GM23338 (cell line): ENCODE measurements around the gene TRIO. TPM values are rescaled to one million over a fixed set of nuclear protein-coding genes. Genes with fewer than 3 reads are reported as not detected.

Experiments used
- ATAC-seq: fragments of 200-7000 bp; cut with Tn5 transposase; 3 replicates; pipeline ENCODE4 v1.9.1; 2020
- DNase-seq: peaks from one replicate; pipeline ENCODE4 v3.0.0-alpha.2; 2015; ENCODE audit warnings: low spot score
- H2AFZ ChIP-seq: fragments of 200-600 bp; sonication (generic); 2 replicates; pipeline ENCODE4 v1.8.0; 2016; ENCODE audit warnings: antibody characterized with exemption, mild to moderate bottlenecking, moderate library complexity
- H3F3A ChIP-seq: fragments of 200-600 bp; sonication (generic); replicated peaks from 2 replicates; pipeline ENCODE4 v1.8.0; 2017; ENCODE audit warnings: antibody characterized with exemption, mixed run types, low read depth
- H3K27ac ChIP-seq: fragments of 200-600 bp; sonication (generic); 2 replicates; pipeline ENCODE4 v1.6.1; 2016; ENCODE audit warnings: low read depth
- H3K27me3 ChIP-seq: fragments of 200-600 bp; sonication (generic); 2 replicates; pipeline ENCODE4 v1.8.0; 2016; ENCODE audit warnings: mild to moderate bottlenecking, mixed run types, moderate library complexity; ENCODE audit not compliant: insufficient read depth
- H3K36me3 ChIP-seq: fragments of 200-600 bp; sonication (generic); 2 replicates; pipeline ENCODE4 v1.8.0; 2016; ENCODE audit warnings: mild to moderate bottlenecking; ENCODE audit not compliant: insufficient read depth
- H3K4me1 ChIP-seq: fragments of 200-600 bp; sonication (generic); 2 replicates; pipeline ENCODE4 v1.8.0; 2016; ENCODE audit warnings: mild to moderate bottlenecking, moderate library complexity; ENCODE audit not compliant: insufficient read depth
- H3K4me2 ChIP-seq: fragments of 200-600 bp; sonication (generic); 2 replicates; pipeline ENCODE4 v1.7.1; 2017; ENCODE audit warnings: mixed run types
- H3K4me3 ChIP-seq: fragments of 200-600 bp; sonication (generic); 2 replicates; pipeline ENCODE4 v1.6.1; 2016; ENCODE audit warnings: mixed run types
- H3K79me2 ChIP-seq: fragments of 200-600 bp; sonication (generic); replicated peaks from 2 replicates; pipeline ENCODE4 v1.8.0; 2017; ENCODE audit warnings: mild to moderate bottlenecking; ENCODE audit not compliant: insufficient read depth
- H3K9me2 ChIP-seq: fragments of 200-600 bp; sonication (generic); 2 replicates; pipeline ENCODE4 v1.8.0; 2017; ENCODE audit not compliant: insufficient read depth
- H4K20me1 ChIP-seq: fragments of 200-600 bp; sonication (generic); replicated peaks from 2 replicates; pipeline ENCODE4 v1.8.0; 2017; ENCODE audit warnings: mild to moderate bottlenecking; ENCODE audit not compliant: insufficient read depth
- H3K27ac Mint-ChIP-seq: 2 replicates; pipeline ENCODE4 v1.8.0; 2020; ENCODE audit warnings: inconsistent platforms, mild to moderate bottlenecking, moderate library complexity, mixed read lengths
- H3K27me3 Mint-ChIP-seq: 3 replicates; pipeline ENCODE4 v1.8.0; 2022; ENCODE audit warnings: low read depth, mild to moderate bottlenecking, moderate library complexity, mixed read lengths, inconsistent platforms; ENCODE audit not compliant: insufficient read depth, poor library complexity
- H3K36me3 Mint-ChIP-seq: 3 replicates; pipeline ENCODE4 v1.8.0; 2021; ENCODE audit warnings: low read depth, mild to moderate bottlenecking, inconsistent platforms, moderate library complexity, mixed read lengths
- H3K4me1 Mint-ChIP-seq: 3 replicates; pipeline ENCODE4 v1.8.0; 2020; ENCODE audit warnings: mild to moderate bottlenecking, inconsistent platforms, mixed read lengths
- H3K4me3 Mint-ChIP-seq: 3 replicates; pipeline ENCODE4 v1.8.0; 2021; ENCODE audit warnings: moderate library complexity, mild to moderate bottlenecking, inconsistent platforms, mixed read lengths
- H3K9me3 Mint-ChIP-seq: 3 replicates; pipeline ENCODE4 v1.8.0; 2020; ENCODE audit warnings: moderate library complexity, mild to moderate bottlenecking, inconsistent platforms, mixed read lengths
- CREB1 ChIP-seq: fragments of 250-450 bp; sonication (Bioruptor Pico); IDR thresholded peaks from 2 replicates; pipeline ENCODE4 v1.5.0; 2020; ENCODE audit warnings: low read depth, mild to moderate bottlenecking, moderate library complexity
- EZH2 ChIP-seq: fragments of 200-600 bp; sonication (generic); IDR thresholded peaks from one replicate; pipeline ENCODE4 v1.8.0; 2017; ENCODE audit warnings: antibody characterized with exemption, mild to moderate bottlenecking, low read depth; ENCODE audit not compliant: unreplicated experiment
- EZH2phosphoT487 ChIP-seq: fragments of 200-600 bp; sonication (generic); IDR thresholded peaks from one replicate; pipeline ENCODE4 v1.8.1; 2018; ENCODE audit warnings: antibody characterized with exemption; ENCODE audit not compliant: unreplicated experiment
- JUNB ChIP-seq: IDR thresholded peaks from one replicate; pipeline ENCODE4 v1.6.1; 2016; ENCODE audit warnings: antibody characterized with exemption; ENCODE audit not compliant: unreplicated experiment
- NANOG ChIP-seq: IDR thresholded peaks from 2 replicates; pipeline ENCODE4 v1.6.1; 2016; ENCODE audit warnings: antibody characterized with exemption, borderline replicate concordance
- POLR2AphosphoS5 ChIP-seq: IDR thresholded peaks from 2 replicates; pipeline ENCODE4 v1.6.1; 2016; ENCODE audit warnings: antibody characterized with exemption, low read depth
- STAT1 ChIP-seq: IDR thresholded peaks from one replicate; pipeline ENCODE4 v1.6.1; 2016; ENCODE audit warnings: antibody characterized with exemption; ENCODE audit not compliant: unreplicated experiment
- ZNF114 ChIP-seq: fragments of 250-450 bp; sonication (Bioruptor Pico); IDR thresholded peaks from 2 replicates; pipeline ENCODE4 v1.5.0; 2020; ENCODE audit warnings: mild to moderate bottlenecking, moderate library complexity
- ZNF331 ChIP-seq: fragments of 250-450 bp; sonication (Bioruptor Pico); IDR thresholded peaks from 2 replicates; pipeline ENCODE4 v1.5.0; 2020; ENCODE audit warnings: low read depth, mild to moderate bottlenecking, moderate library complexity
- polyA plus RNA-seq: library from polyadenylated mRNA; unstranded; fragments of >200 nt; fragmentation: Nextera tagmentation; extraction: Ambion mirVana; gene quantifications from 2 replicates; pipeline ENCODE4 v1.2.1, GENCODE V29; 2016
- total RNA-seq: library from RNA; depleted of rRNA; stranded (reverse); fragments of >200 nt; shearing (Covaris generic); gene quantifications from 2 replicates; pipeline ENCODE4 v1.2.3, GENCODE V29; 2014
- TF ChIP-seq, protein P1 (sequence below): IDR thresholded peaks from one replicate; pipeline ENCODE4 v1.6.1; 2018; ENCODE audit warnings: antibody characterized with exemption; ENCODE audit not compliant: unreplicated experiment
- TF ChIP-seq, protein P2 (sequence below): fragments of 250-450 bp; sonication (Bioruptor Pico); IDR thresholded peaks from 2 replicates; pipeline ENCODE4 v1.5.0; 2020; ENCODE audit warnings: mild to moderate bottlenecking, moderate library complexity
- TF ChIP-seq, protein P3 (sequence below), 2 experiments: fragments of 200-600 bp in 1 of 2; sonication (generic) in 1 of 2; conservative IDR thresholded peaks; 2 replicates each; pipeline versions ENCODE4 v1.5.1 to v1.6.1; 2016 to 2017; ENCODE audit warnings: antibody characterized with exemption in 2 of 2, low read depth in 2 of 2, mild to moderate bottlenecking in 2 of 2, moderate library complexity in 1 of 2
- TF ChIP-seq, protein P4 (sequence below): IDR thresholded peaks from 2 replicates; pipeline ENCODE4 v1.6.1; 2016; ENCODE audit warnings: antibody characterized with exemption

TRIO gene
- total and polyA plus RNA-seq, 2 experiments from 2014 or later: 13.8 to 113 TPM

DNA sequence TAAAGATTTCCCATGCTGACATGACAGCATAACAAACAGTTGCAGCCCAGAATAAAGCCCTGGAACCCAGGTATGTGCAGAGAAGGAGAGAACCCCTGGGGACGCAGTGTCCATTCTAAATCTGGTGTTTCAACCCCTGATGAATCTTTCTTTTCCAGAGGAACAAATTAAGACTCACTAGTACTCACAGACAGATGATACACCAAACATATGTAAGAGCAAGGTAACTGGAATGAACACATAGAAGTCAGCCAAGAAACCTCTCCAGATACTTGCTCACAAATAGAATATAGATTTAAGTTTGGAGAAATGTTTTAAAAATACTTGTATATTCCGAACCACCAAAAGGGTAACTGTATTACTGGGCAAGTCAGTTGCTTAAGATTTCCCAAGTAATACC is 307.6 kb downstream of the TRIO start:
- Mint-ChIP-seq H3K36me3 (peaks cover 28% of the 10 kb centered on the region), H3K27ac (no peak overlapping the region), H3K4me3 (no peak overlapping the region), H3K4me1 (peaks cover 50% of the 10 kb centered on the region), H3K27me3 (peaks cover 2% of the 10 kb centered on the region), H3K9me3 (peaks cover 12% of the 10 kb centered on the region; the same call in 2 of the 3 replicates)
- Histone ChIP-seq H3K36me3 (peaks cover 2% of the 10 kb centered on the region), H4K20me1 (no peaks in the 10 kb centered on the region), H2AFZ (no peak overlapping the region), H3K4me3 (no peak overlapping the region), H3F3A (no peaks in the 10 kb centered on the region), H3K4me1 (peaks cover 18% of the 10 kb centered on the region), H3K79me2 (peaks cover 7% of the 10 kb centered on the region; the same call in 1 of the 2 replicates), H3K27me3 (no peaks in the 10 kb centered on the region), H3K27ac (no peak overlapping the region), H3K4me2 (no peak overlapping the region), H3K9me2 (no peaks in the 10 kb centered on the region)
- DNase-seq (no peak), ATAC-seq (no peak)
- TF ChIP-seq NANOG: no peak
- TF ChIP-seq, protein P1, sequence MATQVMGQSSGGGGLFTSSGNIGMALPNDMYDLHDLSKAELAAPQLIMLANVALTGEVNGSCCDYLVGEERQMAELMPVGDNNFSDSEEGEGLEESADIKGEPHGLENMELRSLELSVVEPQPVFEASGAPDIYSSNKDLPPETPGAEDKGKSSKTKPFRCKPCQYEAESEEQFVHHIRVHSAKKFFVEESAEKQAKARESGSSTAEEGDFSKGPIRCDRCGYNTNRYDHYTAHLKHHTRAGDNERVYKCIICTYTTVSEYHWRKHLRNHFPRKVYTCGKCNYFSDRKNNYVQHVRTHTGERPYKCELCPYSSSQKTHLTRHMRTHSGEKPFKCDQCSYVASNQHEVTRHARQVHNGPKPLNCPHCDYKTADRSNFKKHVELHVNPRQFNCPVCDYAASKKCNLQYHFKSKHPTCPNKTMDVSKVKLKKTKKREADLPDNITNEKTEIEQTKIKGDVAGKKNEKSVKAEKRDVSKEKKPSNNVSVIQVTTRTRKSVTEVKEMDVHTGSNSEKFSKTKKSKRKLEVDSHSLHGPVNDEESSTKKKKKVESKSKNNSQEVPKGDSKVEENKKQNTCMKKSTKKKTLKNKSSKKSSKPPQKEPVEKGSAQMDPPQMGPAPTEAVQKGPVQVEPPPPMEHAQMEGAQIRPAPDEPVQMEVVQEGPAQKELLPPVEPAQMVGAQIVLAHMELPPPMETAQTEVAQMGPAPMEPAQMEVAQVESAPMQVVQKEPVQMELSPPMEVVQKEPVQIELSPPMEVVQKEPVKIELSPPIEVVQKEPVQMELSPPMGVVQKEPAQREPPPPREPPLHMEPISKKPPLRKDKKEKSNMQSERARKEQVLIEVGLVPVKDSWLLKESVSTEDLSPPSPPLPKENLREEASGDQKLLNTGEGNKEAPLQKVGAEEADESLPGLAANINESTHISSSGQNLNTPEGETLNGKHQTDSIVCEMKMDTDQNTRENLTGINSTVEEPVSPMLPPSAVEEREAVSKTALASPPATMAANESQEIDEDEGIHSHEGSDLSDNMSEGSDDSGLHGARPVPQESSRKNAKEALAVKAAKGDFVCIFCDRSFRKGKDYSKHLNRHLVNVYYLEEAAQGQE: no peak
- TF ChIP-seq JUNB: no peak
- TF ChIP-seq POLR2AphosphoS5: no peak
- TF ChIP-seq, protein P2, sequence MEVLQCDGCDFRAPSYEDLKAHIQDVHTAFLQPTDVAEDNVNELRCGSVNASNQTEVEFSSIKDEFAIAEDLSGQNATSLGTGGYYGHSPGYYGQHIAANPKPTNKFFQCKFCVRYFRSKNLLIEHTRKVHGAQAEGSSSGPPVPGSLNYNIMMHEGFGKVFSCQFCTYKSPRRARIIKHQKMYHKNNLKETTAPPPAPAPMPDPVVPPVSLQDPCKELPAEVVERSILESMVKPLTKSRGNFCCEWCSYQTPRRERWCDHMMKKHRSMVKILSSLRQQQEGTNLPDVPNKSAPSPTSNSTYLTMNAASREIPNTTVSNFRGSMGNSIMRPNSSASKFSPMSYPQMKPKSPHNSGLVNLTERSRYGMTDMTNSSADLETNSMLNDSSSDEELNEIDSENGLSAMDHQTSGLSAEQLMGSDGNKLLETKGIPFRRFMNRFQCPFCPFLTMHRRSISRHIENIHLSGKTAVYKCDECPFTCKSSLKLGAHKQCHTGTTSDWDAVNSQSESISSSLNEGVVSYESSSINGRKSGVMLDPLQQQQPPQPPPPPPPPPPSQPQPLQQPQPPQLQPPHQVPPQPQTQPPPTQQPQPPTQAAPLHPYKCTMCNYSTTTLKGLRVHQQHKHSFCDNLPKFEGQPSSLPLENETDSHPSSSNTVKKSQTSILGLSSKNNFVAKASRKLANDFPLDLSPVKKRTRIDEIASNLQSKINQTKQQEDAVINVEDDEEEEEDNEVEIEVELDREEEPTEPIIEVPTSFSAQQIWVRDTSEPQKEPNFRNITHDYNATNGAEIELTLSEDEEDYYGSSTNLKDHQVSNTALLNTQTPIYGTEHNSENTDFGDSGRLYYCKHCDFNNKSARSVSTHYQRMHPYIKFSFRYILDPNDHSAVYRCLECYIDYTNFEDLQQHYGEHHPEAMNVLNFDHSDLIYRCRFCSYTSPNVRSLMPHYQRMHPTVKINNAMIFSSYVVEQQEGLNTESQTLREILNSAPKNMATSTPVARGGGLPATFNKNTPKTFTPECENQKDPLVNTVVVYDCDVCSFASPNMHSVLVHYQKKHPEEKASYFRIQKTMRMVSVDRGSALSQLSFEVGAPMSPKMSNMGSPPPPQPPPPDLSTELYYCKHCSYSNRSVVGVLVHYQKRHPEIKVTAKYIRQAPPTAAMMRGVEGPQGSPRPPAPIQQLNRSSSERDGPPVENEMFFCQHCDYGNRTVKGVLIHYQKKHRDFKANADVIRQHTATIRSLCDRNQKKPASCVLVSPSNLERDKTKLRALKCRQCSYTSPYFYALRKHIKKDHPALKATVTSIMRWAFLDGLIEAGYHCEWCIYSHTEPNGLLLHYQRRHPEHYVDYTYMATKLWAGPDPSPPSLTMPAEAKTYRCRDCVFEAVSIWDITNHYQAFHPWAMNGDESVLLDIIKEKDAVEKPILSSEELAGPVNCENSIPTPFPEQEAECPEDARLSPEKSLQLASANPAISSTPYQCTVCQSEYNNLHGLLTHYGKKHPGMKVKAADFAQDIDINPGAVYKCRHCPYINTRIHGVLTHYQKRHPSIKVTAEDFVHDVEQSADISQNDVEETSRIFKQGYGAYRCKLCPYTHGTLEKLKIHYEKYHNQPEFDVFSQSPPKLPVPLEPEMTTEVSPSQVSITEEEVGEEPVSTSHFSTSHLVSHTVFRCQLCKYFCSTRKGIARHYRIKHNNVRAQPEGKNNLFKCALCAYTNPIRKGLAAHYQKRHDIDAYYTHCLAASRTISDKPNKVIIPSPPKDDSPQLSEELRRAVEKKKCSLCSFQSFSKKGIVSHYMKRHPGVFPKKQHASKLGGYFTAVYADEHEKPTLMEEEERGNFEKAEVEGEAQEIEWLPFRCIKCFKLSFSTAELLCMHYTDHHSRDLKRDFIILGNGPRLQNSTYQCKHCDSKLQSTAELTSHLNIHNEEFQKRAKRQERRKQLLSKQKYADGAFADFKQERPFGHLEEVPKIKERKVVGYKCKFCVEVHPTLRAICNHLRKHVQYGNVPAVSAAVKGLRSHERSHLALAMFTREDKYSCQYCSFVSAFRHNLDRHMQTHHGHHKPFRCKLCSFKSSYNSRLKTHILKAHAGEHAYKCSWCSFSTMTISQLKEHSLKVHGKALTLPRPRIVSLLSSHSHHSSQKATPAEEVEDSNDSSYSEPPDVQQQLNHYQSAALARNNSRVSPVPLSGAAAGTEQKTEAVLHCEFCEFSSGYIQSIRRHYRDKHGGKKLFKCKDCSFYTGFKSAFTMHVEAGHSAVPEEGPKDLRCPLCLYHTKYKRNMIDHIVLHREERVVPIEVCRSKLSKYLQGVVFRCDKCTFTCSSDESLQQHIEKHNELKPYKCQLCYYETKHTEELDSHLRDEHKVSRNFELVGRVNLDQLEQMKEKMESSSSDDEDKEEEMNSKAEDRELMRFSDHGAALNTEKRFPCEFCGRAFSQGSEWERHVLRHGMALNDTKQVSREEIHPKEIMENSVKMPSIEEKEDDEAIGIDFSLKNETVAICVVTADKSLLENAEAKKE (CRISPR knock-in tag): no peak
- no peak for TF ChIP-seq STAT1
- TF ChIP-seq CREB1 (CRISPR knock-in tag): no peak
- no peak for TF ChIP-seq EZH2phosphoT487
- TF ChIP-seq, protein P3, sequence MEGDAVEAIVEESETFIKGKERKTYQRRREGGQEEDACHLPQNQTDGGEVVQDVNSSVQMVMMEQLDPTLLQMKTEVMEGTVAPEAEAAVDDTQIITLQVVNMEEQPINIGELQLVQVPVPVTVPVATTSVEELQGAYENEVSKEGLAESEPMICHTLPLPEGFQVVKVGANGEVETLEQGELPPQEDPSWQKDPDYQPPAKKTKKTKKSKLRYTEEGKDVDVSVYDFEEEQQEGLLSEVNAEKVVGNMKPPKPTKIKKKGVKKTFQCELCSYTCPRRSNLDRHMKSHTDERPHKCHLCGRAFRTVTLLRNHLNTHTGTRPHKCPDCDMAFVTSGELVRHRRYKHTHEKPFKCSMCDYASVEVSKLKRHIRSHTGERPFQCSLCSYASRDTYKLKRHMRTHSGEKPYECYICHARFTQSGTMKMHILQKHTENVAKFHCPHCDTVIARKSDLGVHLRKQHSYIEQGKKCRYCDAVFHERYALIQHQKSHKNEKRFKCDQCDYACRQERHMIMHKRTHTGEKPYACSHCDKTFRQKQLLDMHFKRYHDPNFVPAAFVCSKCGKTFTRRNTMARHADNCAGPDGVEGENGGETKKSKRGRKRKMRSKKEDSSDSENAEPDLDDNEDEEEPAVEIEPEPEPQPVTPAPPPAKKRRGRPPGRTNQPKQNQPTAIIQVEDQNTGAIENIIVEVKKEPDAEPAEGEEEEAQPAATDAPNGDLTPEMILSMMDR (conservative IDR thresholded peaks at IDR 0.05; ENCODE audit: low read depth in 2 of 2): no peak
- TF ChIP-seq EZH2: no peak
- TF ChIP-seq, protein P4, sequence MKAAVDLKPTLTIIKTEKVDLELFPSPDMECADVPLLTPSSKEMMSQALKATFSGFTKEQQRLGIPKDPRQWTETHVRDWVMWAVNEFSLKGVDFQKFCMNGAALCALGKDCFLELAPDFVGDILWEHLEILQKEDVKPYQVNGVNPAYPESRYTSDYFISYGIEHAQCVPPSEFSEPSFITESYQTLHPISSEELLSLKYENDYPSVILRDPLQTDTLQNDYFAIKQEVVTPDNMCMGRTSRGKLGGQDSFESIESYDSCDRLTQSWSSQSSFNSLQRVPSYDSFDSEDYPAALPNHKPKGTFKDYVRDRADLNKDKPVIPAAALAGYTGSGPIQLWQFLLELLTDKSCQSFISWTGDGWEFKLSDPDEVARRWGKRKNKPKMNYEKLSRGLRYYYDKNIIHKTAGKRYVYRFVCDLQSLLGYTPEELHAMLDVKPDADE: no peak
- no peak for TF ChIP-seq ZNF331 (CRISPR knock-in tag)
- TF ChIP-seq ZNF114 (CRISPR knock-in tag): no peak
